Uterus (tissue), 4 donors: ENCODE results near the gene COL18A1. TPM values are rescaled to one million over a fixed set of nuclear protein-coding genes. Genes with fewer than 3 reads are reported as not detected.
A peak's percentile ranks its signal among the peaks of the same experiment; 100 is the strongest.

ENCODE experiments used
- DNase-seq, 2 donors: peaks; one replicate each; pipeline ENCODE4 v3.0.0-alpha.2; 2019 to 2020
- H3K27ac ChIP-seq, 2 donors: fragments of 200-600 bp; sonication (generic); 1 replicate in 1 of 2; 2 replicates in 1 of 2; pipeline ENCODE4 v1.5.1; 2016 to 2018
- H3K27me3 ChIP-seq, 2 donors: fragments of 200-600 bp; sonication (generic); one replicate each; pipeline ENCODE4 v1.5.1; 2018 to 2019; ENCODE audit warnings: control low read depth in 1 of 2
- H3K36me3 ChIP-seq, 2 donors: fragments of 200-600 bp; sonication (generic); one replicate each; pipeline ENCODE4 v1.5.1; 2019; ENCODE audit warnings: control low read depth in 1 of 2
- H3K4me1 ChIP-seq, 2 donors: fragments of 200-600 bp; sonication (generic); one replicate each; pipeline ENCODE4 v1.5.1; 2018 to 2019; ENCODE audit warnings: control low read depth in 1 of 2
- H3K4me3 ChIP-seq, 2 donors: fragments of 200-600 bp; sonication (generic); 1 replicate in 1 of 2; 2 replicates in 1 of 2; pipeline ENCODE4 v1.5.1; 2018 to 2019; ENCODE audit warnings: mild to moderate bottlenecking in 1 of 2
- H3K9me3 ChIP-seq, 2 donors: fragments of 200-600 bp; sonication (generic); one replicate each; pipeline ENCODE4 v1.5.1; 2019; ENCODE audit warnings: control low read depth in 1 of 2
- POLR2A ChIP-seq, 2 donors: fragments of 450-650 bp; IDR thresholded peaks; one replicate each; pipeline ENCODE4 v1.6.1; 2016; ENCODE audit warnings: antibody characterized with exemption in 2 of 2, mild to moderate bottlenecking in 1 of 2, moderate library complexity in 1 of 2
- intact Hi-C: fragments of 100-400 bp; cut with DNase I; formaldehyde crosslinking; loops from one replicate; pipeline ENCODE4 v1.15.1; 2023; ENCODE audit warnings: low total_unique reads
- total RNA-seq, 4 donors: library from RNA; depleted of rRNA in 3 of 4; stranded (reverse); fragments of >200 nt in 3 of 4; gene quantifications; one replicate each; pipeline versions ENCODE4 v1.1.0 to v1.2.4, GENCODE V29; 2014 to 2023
- TF ChIP-seq, protein P1 (sequence below), 4 experiments: fragments of 200-600 bp in 2 of 4; fragments of 450-650 bp in 2 of 4; sonication (generic) in 2 of 4; IDR thresholded peaks; one replicate each; pipeline ENCODE4 v1.5.1; 2016 to 2019; ENCODE audit warnings: antibody characterized with exemption in 4 of 4, mild to moderate bottlenecking in 2 of 4, moderate library complexity in 1 of 4
- donor health status: DM: yes; HTN: yes; CAD: no.

Gene COL18A1
- total RNA-seq, 4 donors from 2014 or later: 73.0 to 223 (median 152) TPM

DNA sequence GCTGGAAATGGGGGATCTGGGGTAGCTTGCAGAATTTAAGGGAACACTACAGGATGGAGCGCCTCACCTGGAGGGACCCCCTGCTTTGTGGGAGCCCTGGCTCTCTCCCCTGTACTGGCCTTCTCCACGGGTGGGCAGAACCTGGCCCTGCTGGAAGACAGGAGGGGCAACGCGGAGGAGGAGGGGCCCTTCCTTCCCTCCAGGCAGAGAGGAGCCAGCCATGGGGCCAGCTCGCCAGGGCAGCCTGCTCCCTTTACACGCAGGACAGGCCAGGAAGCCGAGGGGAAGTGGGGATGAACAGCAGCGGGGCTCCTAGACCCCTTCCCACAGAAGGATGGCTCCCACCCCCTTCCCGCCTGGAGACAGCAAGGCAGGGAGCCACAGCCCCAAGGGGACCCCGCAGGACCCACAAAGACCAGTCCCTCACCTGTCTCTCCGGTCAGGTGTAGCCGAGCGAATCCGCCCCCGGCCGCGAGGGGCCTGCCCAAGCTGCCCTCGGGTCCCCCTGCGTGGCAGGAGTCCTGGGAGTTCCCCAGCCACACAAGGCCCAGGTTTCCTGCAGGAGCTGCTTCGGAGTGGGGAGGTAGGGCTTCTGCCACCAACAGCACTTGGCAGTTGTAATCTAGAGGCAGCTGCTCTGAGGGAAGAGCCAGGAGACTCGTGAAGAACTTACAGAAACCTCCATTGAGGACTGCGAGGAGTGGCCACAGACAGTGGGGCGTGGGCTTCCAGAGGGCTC lies 138.9 kb downstream of the COL18A1 start:
- Histone ChIP-seq H3K4me1 (peaks cover 0 to 7% of the 10 kb centered on the region in 2 donors), H3K36me3 (no peaks in the 10 kb centered on the region), H3K27ac (no peak overlapping the region), H3K9me3 (no peaks in the 10 kb centered on the region), H3K4me3 (no peak overlapping the region), H3K27me3 (no peaks in the 10 kb centered on the region)
- TF ChIP-seq, protein P1, sequence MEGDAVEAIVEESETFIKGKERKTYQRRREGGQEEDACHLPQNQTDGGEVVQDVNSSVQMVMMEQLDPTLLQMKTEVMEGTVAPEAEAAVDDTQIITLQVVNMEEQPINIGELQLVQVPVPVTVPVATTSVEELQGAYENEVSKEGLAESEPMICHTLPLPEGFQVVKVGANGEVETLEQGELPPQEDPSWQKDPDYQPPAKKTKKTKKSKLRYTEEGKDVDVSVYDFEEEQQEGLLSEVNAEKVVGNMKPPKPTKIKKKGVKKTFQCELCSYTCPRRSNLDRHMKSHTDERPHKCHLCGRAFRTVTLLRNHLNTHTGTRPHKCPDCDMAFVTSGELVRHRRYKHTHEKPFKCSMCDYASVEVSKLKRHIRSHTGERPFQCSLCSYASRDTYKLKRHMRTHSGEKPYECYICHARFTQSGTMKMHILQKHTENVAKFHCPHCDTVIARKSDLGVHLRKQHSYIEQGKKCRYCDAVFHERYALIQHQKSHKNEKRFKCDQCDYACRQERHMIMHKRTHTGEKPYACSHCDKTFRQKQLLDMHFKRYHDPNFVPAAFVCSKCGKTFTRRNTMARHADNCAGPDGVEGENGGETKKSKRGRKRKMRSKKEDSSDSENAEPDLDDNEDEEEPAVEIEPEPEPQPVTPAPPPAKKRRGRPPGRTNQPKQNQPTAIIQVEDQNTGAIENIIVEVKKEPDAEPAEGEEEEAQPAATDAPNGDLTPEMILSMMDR (IDR thresholded peaks at IDR 0.05): no peak
- TF ChIP-seq POLR2A (IDR thresholded peaks at IDR 0.05): no peak
- intact Hi-C loops: no loop called here
- peak in 1 of 2 donors; percentile 14 for DNase-seq

- no peaks in the 10 kb centered on the region for H3K9me3 ChIP-seq
- no peaks in the 10 kb centered on the region for H3K36me3 ChIP-seq
- H3K27ac ChIP-seq: no peak overlapping the region
- TF ChIP-seq, protein P1 (IDR thresholded peaks at IDR 0.05): no peak
- TF ChIP-seq POLR2A (IDR thresholded peaks at IDR 0.05): no peak
- H3K4me3 ChIP-seq: no peak overlapping the region
- peaks cover 0 to 7% of the 10 kb centered on the region in 2 donors for H3K4me1 ChIP-seq
- intact Hi-C loops: no loop called here
- peak in 1 of 2 donors; percentile 10 for DNase-seq
- H3K27me3 ChIP-seq: no peaks in the 10 kb centered on the region
Measured at GRCh38 chr21:45544449-45545235, 139.7 kb downstream of the COL18A1 start.

GRCh38 chr21:45545236-45545570 lies 140.2 kb downstream of the COL18A1 start:
- Histone ChIP-seq H3K36me3 (no peaks in the 10 kb centered on the region), H3K4me3 (no peak overlapping the region), H3K9me3 (no peaks in the 10 kb centered on the region), H3K27ac (no peak overlapping the region), H3K27me3 (no peaks in the 10 kb centered on the region), H3K4me1 (peaks cover 0 to 7% of the 10 kb centered on the region in 2 donors)
- TF ChIP-seq, protein P1 (IDR thresholded peaks at IDR 0.05): no peak
- TF ChIP-seq POLR2A (IDR thresholded peaks at IDR 0.05): no peak
- DNase-seq: no peak
- intact Hi-C loops: no loop called here

GRCh38 chr21:45545691-45546531 lies 140.9 kb downstream of the COL18A1 start:
- peaks cover 0 to 7% of the 10 kb centered on the region in 2 donors for H3K4me1 ChIP-seq
- H3K36me3 ChIP-seq: no peaks in the 10 kb centered on the region
- no peaks in the 10 kb centered on the region for H3K9me3 ChIP-seq
- H3K4me3 ChIP-seq: no peak overlapping the region
- DNase-seq: peak in 1 of 2 donors; percentile 11
- intact Hi-C loops: no loop called here
- H3K27ac ChIP-seq: no peak overlapping the region
- no peak for TF ChIP-seq POLR2A (IDR thresholded peaks at IDR 0.05)
- no peaks in the 10 kb centered on the region for H3K27me3 ChIP-seq

DNA sequence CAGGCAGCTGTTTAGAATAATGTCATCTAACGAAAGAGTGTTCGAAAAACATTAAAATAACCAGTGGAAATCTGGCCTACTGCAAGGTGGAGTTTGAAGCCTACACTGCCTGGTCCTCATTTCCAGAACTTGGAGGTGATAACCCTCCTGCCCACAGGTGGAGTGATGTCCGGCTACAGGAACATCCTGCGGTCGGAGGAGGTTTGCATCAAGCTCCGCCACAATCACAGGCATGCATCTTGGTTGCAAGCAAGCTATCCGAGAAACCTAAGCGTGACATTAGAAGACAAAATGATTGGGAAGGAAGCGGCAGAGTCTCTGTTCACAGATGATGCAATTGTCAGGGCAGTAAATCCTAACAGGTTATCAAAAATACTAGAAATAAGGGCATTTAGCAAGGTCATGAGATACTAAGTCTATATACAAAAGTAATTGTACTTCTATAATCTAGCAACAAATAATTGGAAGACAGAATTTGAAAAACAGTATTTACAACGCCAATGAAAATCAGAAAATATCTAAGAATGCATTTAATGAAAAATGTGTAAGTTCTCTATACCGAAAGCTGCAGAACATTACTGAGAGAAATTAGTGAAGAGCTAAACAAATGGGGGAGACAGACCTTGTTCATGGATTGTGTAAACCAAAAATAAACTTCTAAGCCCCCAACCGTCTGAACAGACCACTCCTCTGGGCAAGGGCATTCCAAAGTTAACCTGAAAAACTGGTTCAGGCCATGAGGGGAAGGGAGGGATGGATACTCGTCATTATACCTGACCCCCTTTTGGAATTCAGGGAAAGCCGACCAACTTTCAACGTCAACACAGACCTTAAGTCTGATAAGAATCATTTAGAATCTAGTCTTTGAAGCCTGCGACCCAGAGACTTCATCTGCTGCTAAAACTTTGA lies 141.9 kb downstream of the COL18A1 start:
- no peaks in the 10 kb centered on the region for H3K9me3 ChIP-seq
- H3K4me1 ChIP-seq: no peaks in the 10 kb centered on the region
- TF ChIP-seq POLR2A (IDR thresholded peaks at IDR 0.05): no peak
- TF ChIP-seq, protein P1 (IDR thresholded peaks at IDR 0.05): no peak
- no peaks in the 10 kb centered on the region for H3K36me3 ChIP-seq
- no peak overlapping the region for H3K4me3 ChIP-seq
- H3K27ac ChIP-seq: no peak overlapping the region
- H3K27me3 ChIP-seq: no peaks in the 10 kb centered on the region
- DNase-seq: no peak
- intact Hi-C loops: no loop called here
